Liver (tissue), 9 donors: ENCODE data around the gene ZFP36. TPM values are rescaled to one million over a fixed set of nuclear protein-coding genes. Genes with fewer than 3 reads are reported as not detected.

Experiments
- DNase-seq: peaks from one replicate; pipeline ENCODE4 v3.0.0-alpha.2; 2017; ENCODE audit warnings: low spot score
- H3K27ac ChIP-seq, 2 donors: one replicate each; pipeline ENCODE4 v1.7.0; 2013; ENCODE audit warnings: inconsistent platforms in 2 of 2, low read length in 2 of 2, control low read depth in 1 of 2, low read depth in 1 of 2, mild to moderate bottlenecking in 1 of 2
- H3K27me3 ChIP-seq, 4 donors: one replicate each; pipeline versions ENCODE4 v1.6.1 to v1.7.0; 2013; ENCODE audit warnings: low read length in 3 of 4, inconsistent platforms in 1 of 4, mild to moderate bottlenecking in 1 of 4, moderate library complexity in 1 of 4; ENCODE audit not compliant: control insufficient read depth in 4 of 4, insufficient read depth in 4 of 4
- H3K36me3 ChIP-seq, 4 donors: one replicate each; pipeline versions ENCODE4 v1.6.1 to v1.7.0; 2013; ENCODE audit warnings: low read length in 3 of 4, mild to moderate bottlenecking in 3 of 4, low read depth in 1 of 4, moderate library complexity in 1 of 4; ENCODE audit not compliant: control insufficient read depth in 4 of 4, insufficient read depth in 3 of 4
- H3K4me1 ChIP-seq, 4 donors: one replicate each; pipeline versions ENCODE4 v1.6.1 to v1.7.0; 2013; ENCODE audit warnings: low read length in 3 of 4, mild to moderate bottlenecking in 3 of 4, moderate library complexity in 1 of 4; ENCODE audit not compliant: control insufficient read depth in 4 of 4, insufficient read depth in 4 of 4
- H3K4me3 ChIP-seq, 3 donors: one replicate each; pipeline versions ENCODE4 v1.6.1 to v1.7.0; 2013; ENCODE audit warnings: low read length in 3 of 3, control low read depth in 1 of 3, low read depth in 1 of 3, mild to moderate bottlenecking in 1 of 3
- H3K9ac ChIP-seq, 2 donors: one replicate each; pipeline ENCODE4 v1.7.0; 2013; ENCODE audit warnings: low read length in 2 of 2, mild to moderate bottlenecking in 2 of 2, moderate library complexity in 2 of 2, control low read depth in 1 of 2, low read depth in 1 of 2
- H3K9me3 ChIP-seq, 4 donors: one replicate each; pipeline versions ENCODE4 v1.6.1 to v1.7.0; 2013; ENCODE audit warnings: low read length in 3 of 4; ENCODE audit not compliant: control insufficient read depth in 4 of 4
- EGR1 ChIP-seq, 2 donors: IDR thresholded peaks; 2 replicates each; pipeline ENCODE4 v1.6.1; 2016 to 2018; ENCODE audit warnings: antibody characterized with exemption in 2 of 2, low read depth in 2 of 2
- HNF4G ChIP-seq: IDR thresholded peaks from 2 replicates; pipeline ENCODE4 v1.6.1; 2016; ENCODE audit warnings: antibody characterized with exemption
- NR2F2 ChIP-seq: IDR thresholded peaks from 2 replicates; pipeline ENCODE4 v1.6.1; 2016; ENCODE audit warnings: antibody characterized with exemption
- RXRA ChIP-seq, 2 donors: IDR thresholded peaks; 2 replicates each; pipeline ENCODE4 v1.6.1; 2017 to 2018; ENCODE audit warnings: antibody characterized with exemption in 2 of 2, mild to moderate bottlenecking in 1 of 2
- TAF1 ChIP-seq: conservative IDR thresholded peaks from 2 replicates; pipeline ENCODE4 v1.6.1; 2016; ENCODE audit warnings: antibody characterized with exemption, mild to moderate bottlenecking
- YY1 ChIP-seq: IDR thresholded peaks from 2 replicates; pipeline ENCODE4 v1.6.1; 2016; ENCODE audit warnings: antibody characterized with exemption, mild to moderate bottlenecking
- WGBS: extraction: QIAGEN DNeasy Blood & Tissue Kit; methylation state at CpG from one replicate; pipeline ENCODE4 v1.1.7; 2013; 5-methylcytosine and 5-hydroxymethylcytosine counted together
- polyA plus RNA-seq, 2 donors: library from polyadenylated mRNA; stranded (reverse) in 1 of 2; unstranded in 1 of 2; fragments of 200-250 nt in 1 of 2; fragments of >200 nt in 1 of 2; fragmentation: Nextera tagmentation in 1 of 2; extraction: Ambion mirVana in 1 of 2; gene quantifications; one replicate each; pipeline versions ENCODE4 v1.2.1 to v1.2.3, GENCODE V29; 2013 to 2015
- total RNA-seq, 2 donors: library from RNA; depleted of rRNA; stranded (reverse); fragments of >200 nt; gene quantifications; one replicate each; pipeline ENCODE4 v1.2.3, GENCODE V29; 2014
- TF ChIP-seq, protein P1 (sequence below): fragments of 150-350 bp; IDR thresholded peaks from 2 replicates; pipeline ENCODE4 v1.5.1; 2017; ENCODE audit warnings: improper control_type of control experiment, low read depth, low read length; ENCODE audit not compliant: missing input control
- TF ChIP-seq, protein P2 (sequence below): IDR thresholded peaks from 2 replicates; pipeline ENCODE4 v1.6.1; 2016; ENCODE audit warnings: antibody characterized with exemption
- TF ChIP-seq, protein P3 (sequence below): IDR thresholded peaks from 2 replicates; pipeline ENCODE4 v1.6.1; 2016; ENCODE audit warnings: antibody characterized with exemption, mild to moderate bottlenecking
- TF ChIP-seq, protein P4 (sequence below): IDR thresholded peaks from 2 replicates; pipeline ENCODE4 v1.6.1; 2016; ENCODE audit warnings: antibody characterized with exemption
- donor health status: healthy.
- donor health status: healthy.
- donor health status: healthy.
- donor health status: healthy.
- donor health status: healthy.

ZFP36 gene
- total and polyA plus RNA-seq, 4 donors, result 3.6 to 91.9 (median 35.5) TPM

DNA sequence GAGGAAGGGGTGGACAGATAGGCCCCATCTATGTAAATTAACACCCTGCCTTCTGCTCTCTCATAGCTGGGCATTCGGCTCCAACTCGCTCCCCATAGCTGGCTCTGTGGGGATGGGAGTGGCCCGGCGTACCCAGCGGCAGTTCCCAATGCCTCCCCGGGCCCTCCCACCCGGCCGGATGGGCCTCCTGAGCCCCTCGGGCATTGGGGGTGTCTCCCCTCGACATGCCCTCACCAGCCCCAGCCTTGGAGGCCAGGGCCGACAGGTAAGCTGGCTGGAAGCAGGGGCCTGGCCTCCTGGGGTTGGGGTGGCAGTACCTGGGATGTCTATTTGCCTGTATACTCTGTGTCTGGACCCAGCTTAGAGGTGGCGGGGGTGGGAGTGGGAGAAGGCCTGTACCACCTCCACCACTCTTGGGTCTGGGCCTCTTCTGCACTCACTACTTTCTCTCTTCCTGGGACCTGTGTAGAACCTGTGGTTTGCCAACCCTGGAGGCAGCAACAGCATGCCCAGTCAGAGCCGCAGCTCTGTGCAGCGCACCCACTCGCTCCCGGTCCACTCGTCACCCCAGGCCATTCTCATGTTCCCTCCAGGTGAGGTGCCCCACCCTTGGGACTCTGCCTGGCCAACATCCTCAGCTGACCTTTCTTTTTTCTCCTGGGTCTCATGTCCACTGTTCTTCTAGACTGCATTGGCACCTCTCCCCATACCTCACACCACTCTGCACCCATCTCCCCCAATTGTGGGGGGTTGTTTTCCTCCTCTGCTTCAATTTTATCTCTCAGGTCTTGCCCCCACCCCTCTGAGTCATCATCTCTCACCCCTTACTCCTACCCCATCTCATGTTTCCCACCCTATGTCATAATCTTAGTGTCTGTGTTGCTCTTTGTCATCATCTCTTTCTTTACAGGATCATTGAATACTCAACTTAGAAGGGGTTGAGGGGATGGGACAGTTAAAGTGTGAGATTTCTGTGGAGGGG lies 25.8 kb upstream of the ZFP36 start (continued):
- TF ChIP-seq, protein P1, sequence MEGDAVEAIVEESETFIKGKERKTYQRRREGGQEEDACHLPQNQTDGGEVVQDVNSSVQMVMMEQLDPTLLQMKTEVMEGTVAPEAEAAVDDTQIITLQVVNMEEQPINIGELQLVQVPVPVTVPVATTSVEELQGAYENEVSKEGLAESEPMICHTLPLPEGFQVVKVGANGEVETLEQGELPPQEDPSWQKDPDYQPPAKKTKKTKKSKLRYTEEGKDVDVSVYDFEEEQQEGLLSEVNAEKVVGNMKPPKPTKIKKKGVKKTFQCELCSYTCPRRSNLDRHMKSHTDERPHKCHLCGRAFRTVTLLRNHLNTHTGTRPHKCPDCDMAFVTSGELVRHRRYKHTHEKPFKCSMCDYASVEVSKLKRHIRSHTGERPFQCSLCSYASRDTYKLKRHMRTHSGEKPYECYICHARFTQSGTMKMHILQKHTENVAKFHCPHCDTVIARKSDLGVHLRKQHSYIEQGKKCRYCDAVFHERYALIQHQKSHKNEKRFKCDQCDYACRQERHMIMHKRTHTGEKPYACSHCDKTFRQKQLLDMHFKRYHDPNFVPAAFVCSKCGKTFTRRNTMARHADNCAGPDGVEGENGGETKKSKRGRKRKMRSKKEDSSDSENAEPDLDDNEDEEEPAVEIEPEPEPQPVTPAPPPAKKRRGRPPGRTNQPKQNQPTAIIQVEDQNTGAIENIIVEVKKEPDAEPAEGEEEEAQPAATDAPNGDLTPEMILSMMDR, result no peak

DNA sequence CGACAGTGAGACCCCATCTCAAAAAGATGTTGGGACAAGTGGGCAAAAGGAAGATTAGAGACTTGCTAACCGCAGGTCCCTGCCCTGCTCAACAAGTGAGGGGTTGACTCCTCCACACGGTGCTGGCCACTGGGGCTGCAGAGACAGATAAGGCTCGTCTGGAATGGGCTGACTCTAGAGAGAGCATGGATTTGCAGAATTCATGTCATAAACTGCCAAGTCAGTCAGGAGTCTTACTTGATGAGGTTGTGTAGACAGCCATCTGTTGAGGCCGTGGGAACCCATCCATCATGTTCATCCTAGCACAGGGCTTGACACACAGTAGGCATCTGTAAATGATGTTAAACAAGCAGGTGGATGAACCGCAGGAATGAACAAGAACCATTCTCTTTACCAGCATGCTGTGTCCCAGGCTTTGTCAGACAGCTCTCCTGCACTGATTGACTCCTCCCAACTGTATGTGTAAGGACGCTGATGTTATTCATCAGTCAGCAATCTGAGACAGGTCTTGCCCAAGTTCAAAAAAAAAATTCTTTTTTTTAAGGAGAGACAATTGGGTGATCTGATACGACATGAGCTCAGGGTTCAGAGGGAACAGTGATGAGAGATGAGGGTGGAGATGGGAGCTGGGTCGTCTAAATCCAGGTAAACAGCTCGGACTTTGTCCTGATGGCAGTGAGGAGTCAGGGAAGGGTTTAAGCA lies 24.6 kb upstream of the ZFP36 start:
- TF ChIP-seq NR2F2 (no peak), TAF1 (no peak), RXRA (IDR thresholded peaks at IDR 0.05) (no peak), HNF4G (no peak), YY1 (no peak), EGR1 (IDR thresholded peaks at IDR 0.05; ENCODE audit: low read depth in 2 of 2) (no peak)
- TF ChIP-seq, protein P1, result no peak
- TF ChIP-seq, protein P2, sequence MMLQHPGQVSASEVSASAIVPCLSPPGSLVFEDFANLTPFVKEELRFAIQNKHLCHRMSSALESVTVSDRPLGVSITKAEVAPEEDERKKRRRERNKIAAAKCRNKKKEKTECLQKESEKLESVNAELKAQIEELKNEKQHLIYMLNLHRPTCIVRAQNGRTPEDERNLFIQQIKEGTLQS, result no peak
- TF ChIP-seq, protein P3, sequence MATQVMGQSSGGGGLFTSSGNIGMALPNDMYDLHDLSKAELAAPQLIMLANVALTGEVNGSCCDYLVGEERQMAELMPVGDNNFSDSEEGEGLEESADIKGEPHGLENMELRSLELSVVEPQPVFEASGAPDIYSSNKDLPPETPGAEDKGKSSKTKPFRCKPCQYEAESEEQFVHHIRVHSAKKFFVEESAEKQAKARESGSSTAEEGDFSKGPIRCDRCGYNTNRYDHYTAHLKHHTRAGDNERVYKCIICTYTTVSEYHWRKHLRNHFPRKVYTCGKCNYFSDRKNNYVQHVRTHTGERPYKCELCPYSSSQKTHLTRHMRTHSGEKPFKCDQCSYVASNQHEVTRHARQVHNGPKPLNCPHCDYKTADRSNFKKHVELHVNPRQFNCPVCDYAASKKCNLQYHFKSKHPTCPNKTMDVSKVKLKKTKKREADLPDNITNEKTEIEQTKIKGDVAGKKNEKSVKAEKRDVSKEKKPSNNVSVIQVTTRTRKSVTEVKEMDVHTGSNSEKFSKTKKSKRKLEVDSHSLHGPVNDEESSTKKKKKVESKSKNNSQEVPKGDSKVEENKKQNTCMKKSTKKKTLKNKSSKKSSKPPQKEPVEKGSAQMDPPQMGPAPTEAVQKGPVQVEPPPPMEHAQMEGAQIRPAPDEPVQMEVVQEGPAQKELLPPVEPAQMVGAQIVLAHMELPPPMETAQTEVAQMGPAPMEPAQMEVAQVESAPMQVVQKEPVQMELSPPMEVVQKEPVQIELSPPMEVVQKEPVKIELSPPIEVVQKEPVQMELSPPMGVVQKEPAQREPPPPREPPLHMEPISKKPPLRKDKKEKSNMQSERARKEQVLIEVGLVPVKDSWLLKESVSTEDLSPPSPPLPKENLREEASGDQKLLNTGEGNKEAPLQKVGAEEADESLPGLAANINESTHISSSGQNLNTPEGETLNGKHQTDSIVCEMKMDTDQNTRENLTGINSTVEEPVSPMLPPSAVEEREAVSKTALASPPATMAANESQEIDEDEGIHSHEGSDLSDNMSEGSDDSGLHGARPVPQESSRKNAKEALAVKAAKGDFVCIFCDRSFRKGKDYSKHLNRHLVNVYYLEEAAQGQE, result no peak
- TF ChIP-seq, protein P4, sequence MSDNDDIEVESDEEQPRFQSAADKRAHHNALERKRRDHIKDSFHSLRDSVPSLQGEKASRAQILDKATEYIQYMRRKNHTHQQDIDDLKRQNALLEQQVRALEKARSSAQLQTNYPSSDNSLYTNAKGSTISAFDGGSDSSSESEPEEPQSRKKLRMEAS, result no peak
- H3K36me3 ChIP-seq, result peaks cover 17 to 62% (median 35%) of the 10 kb centered on the region in 4 donors
- no peak overlapping the region for H3K27ac ChIP-seq
- 81% methylated on average over 10 of the region's 10 CpGs for whole genome bisulfite sequencing
- no peak for DNase-seq
- no peak overlapping the region for H3K9ac ChIP-seq
- no peaks in the 10 kb centered on the region for H3K9me3 ChIP-seq
- H3K4me3 ChIP-seq, result no peak overlapping the region
- peaks cover 6 to 18% (median 15%) of the 10 kb centered on the region in 4 donors for H3K4me1 ChIP-seq
- no peaks in the 10 kb centered on the region for H3K27me3 ChIP-seq
